Measurements from ENCODE around the gene KCTD1.

The KCTD1 gene

DNA sequence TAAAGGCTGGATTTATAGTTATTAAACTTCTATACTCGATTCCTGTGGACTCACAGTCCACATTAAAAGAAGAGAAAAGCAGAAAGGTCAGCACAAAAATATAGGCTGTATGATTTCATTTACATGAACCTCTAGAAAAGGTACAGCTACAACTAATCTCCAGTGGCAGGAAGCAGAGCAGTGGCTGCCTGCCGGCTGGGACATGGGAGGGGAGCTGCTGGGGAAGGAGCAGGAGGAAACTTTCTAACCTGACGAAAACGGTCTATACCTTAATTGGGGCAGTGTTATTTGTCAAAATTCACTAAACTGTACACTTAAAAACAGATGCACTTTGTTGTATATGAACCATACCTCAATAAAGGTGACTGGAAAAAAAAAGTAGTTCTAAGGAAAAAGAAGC, 26.7 kb downstream of the KCTD1 start:
- Mint-ChIP-seq H3K36me3 (ENCODE audit: low read depth) (no peaks in the 10 kb centered on the region), H3K4me1 (peaks cover 34% of the 10 kb centered on the region), H3K27me3 (ENCODE audit: low read depth) (no peaks in the 10 kb centered on the region), H3K9me3 (no peaks in the 10 kb centered on the region), H3K4me3 (no peak overlapping the region), H3K27ac (peak overlapping the region in 2 of 3 experiments; percentile 76 to 79)
- no peak for TF ChIP-seq CTCF (IDR thresholded peaks at IDR 0.05; ENCODE audit: unreplicated experiment in 3 of 3)

- H3K27me3 Mint-ChIP-seq (ENCODE audit: low read depth): no peaks in the 10 kb centered on the region
- peaks cover 34% of the 10 kb centered on the region for H3K4me1 Mint-ChIP-seq
- no peak overlapping the region for H3K27ac Mint-ChIP-seq
- TF ChIP-seq CTCF (IDR thresholded peaks at IDR 0.05; ENCODE audit: unreplicated experiment in 3 of 3): no peak
- H3K4me3 Mint-ChIP-seq: no peak overlapping the region
- H3K9me3 Mint-ChIP-seq: no peaks in the 10 kb centered on the region
- H3K36me3 Mint-ChIP-seq (ENCODE audit: low read depth): no peaks in the 10 kb centered on the region
These were observed 27.4 kb downstream of the KCTD1 start for GRCh38 chr18:26520974-26521373.

DNA sequence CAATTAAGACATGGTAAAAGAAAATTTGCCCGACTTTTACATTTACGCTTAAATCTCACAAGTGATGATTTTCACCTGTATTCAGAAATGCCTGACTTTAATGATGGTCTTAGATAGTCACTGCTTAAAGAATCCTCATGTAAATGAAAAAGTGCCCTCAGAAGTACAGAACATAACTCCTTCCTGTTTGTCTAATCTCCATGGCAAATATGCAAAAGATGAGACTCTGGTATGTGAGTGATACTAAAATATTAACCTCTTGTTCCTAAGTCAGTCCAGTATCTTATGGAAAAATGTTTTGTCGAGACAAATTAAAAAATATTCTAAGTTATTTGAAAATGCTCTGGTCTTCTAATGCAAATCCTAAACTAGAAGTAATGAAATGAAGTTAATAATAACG, 29.2 kb downstream of the KCTD1 start:
- H3K36me3 Mint-ChIP-seq (ENCODE audit: low read depth): peaks cover 4% of the 10 kb centered on the region
- TF ChIP-seq CTCF (IDR thresholded peaks at IDR 0.05; ENCODE audit: unreplicated experiment in 3 of 3): no peak

DNA sequence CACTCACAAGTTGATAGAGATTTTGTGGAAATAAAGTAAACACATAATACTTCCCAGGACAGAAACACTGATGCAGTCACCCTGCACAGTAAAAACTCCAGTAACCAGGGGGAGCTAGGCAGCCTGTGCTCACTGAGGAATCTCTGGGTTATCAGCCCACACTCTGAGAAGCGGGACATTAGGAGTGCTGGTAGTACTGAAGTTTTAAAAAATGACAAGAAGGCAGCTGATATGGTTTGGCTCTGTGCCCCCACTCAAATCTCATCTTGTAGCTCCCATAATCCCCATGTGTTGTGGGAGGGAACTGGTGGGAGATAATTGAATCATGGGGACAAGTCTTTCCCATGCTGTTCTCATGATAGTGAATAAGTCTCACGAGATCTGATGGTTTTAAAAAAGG, 31.4 kb downstream of the KCTD1 start:
- H3K4me1 Mint-ChIP-seq: peaks cover 34% of the 10 kb centered on the region
- no peak overlapping the region for H3K4me3 Mint-ChIP-seq
- no peak for TF ChIP-seq CTCF (IDR thresholded peaks at IDR 0.05; ENCODE audit: unreplicated experiment in 3 of 3)
- H3K27me3 Mint-ChIP-seq (ENCODE audit: low read depth): no peaks in the 10 kb centered on the region
- peaks cover 4% of the 10 kb centered on the region for H3K36me3 Mint-ChIP-seq (ENCODE audit: low read depth)
- H3K9me3 Mint-ChIP-seq: no peaks in the 10 kb centered on the region
- peak overlapping the region; percentile 17 to 77 (median 43) for H3K27ac Mint-ChIP-seq

More for the DNA sequence above, 29.2 kb downstream of the KCTD1 start:
- Mint-ChIP-seq H3K9me3 (no peaks in the 10 kb centered on the region), H3K4me1 (peaks cover 27% of the 10 kb centered on the region), H3K27me3 (ENCODE audit: low read depth) (no peaks in the 10 kb centered on the region), H3K27ac (no peak overlapping the region), H3K4me3 (no peak overlapping the region)

GRCh38 chr18:26515643-26516487, 32.5 kb downstream of the KCTD1 start:
- Mint-ChIP-seq H3K4me3 (no peak overlapping the region), H3K36me3 (ENCODE audit: low read depth) (peaks cover 4% of the 10 kb centered on the region), H3K27ac (peak overlapping the region in 1 of 3 experiments; percentile 53)

More at GRCh38 chr18:26515643-26516487, 32.5 kb downstream of the KCTD1 start:
- no peak for TF ChIP-seq CTCF (IDR thresholded peaks at IDR 0.05; ENCODE audit: unreplicated experiment in 3 of 3)
- Mint-ChIP-seq H3K9me3 (no peaks in the 10 kb centered on the region), H3K27me3 (ENCODE audit: low read depth) (no peaks in the 10 kb centered on the region), H3K4me1 (peaks cover 38% of the 10 kb centered on the region)

Measured in nephron (organoid).